HG02840 (cell line): ENCODE results near the gene ABL2.
"Not testable (repeated sequence)": the region's sequence is repeated elsewhere in the genome, so short reads cannot be mapped to it uniquely, and the experiment has no call there.

Experiments used
- ATAC-seq: cut with Tn5 transposase; IDR thresholded peaks from one replicate; pipeline ENCODE4 v1.9.1; 2021; ENCODE audit warnings: mild to moderate bottlenecking, moderate library complexity, moderate number of reproducible peaks; ENCODE audit not compliant: unreplicated experiment, low FRiP score

The ABL2 gene

GRCh38 chr1:179175011-179175841 is 54.3 kb downstream of the ABL2 start:
- no peak for ATAC-seq

DNA sequence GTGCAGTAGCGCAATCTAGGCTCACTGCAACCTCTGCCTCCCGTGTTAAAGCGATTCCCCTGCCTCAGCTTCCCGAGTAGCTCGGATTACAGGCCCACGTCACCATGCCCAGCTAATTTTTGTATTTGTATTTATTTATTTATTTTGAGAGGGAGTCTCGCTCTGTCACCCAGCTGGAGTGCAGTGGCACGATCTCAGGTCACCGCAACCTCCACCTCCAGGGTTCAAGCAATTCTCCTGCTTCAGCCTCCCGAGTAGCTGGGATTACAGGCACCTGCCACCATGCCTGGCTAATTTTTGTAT is 59.1 kb downstream of the ABL2 start:
- not testable (repeated sequence) for ATAC-seq

- ATAC-seq, result no peak
Measured at GRCh38 chr1:179169616-179170467, 59.6 kb downstream of the ABL2 start.

GRCh38 chr1:179168536-179168935 is 60.9 kb downstream of the ABL2 start:
- no peak for ATAC-seq

GRCh38 chr1:179167955-179168354 is 61.5 kb downstream of the ABL2 start:
- no peak for ATAC-seq

DNA sequence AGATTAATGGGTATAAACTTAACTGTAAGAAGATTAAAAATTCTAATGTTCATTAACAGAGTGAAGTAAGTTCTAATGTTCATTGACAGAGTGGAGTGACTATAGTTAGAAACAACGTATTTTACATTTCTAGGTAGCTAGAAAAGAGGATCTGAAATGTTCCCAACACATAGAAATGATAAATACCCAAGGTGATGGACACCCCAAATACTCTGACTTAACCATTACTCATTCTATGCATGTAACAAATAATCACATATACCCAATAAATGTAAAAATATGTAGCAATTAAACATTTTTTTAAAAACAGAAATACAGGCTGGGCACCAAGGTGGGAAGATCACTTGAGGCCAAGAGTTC is 62.1 kb downstream of the ABL2 start:
- no peak for ATAC-seq

- no peak for ATAC-seq
Measured at GRCh38 chr1:179166663-179167417, 62.6 kb downstream of the ABL2 start.

GRCh38 chr1:179164494-179164893 is 65.0 kb downstream of the ABL2 start:
- ATAC-seq, result no peak

DNA sequence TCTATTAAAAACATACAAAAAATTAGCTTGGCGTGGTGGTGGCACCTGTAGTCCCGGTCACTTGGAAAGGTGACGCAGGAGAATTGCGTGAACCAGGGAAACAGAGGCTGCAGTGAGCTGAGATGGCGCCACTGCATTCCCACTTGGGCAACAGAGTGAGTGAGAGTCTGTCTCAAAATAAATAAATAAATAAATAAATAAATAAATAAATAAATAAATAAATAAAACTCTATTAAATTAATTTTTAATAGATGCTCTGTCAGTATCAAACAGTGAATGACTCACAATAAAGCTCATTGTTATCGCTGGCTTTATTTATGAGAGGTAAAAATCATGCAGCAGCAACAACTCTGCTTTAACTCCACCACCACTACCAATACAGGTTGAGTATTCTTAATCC is 72.8 kb downstream of the ABL2 start:
- no peak for ATAC-seq

DNA sequence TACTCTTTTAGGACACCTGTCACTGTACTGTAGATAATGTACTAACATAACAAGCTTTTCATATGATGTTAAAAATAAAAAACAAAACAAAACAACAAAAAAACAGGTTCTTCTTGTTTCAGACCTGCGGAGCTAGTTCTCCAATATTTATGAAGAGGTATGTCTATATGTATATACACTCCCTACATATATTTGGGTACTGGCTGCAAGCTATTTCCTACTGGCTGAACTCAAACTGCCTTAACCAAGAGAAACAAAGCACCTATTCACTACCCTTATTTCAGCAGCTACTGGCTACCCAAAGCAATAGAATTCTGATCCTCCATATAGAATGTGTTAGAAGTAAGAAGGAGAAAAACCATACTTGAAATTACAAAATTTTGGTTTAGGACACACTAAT is 73.5 kb downstream of the ABL2 start:
- no peak for ATAC-seq

GRCh38 chr1:179155615-179156014 is 73.9 kb downstream of the ABL2 start:
- no peak for ATAC-seq

- ATAC-seq, result no peak
Measured at GRCh38 chr1:179154437-179154836, 75.0 kb downstream of the ABL2 start.

DNA sequence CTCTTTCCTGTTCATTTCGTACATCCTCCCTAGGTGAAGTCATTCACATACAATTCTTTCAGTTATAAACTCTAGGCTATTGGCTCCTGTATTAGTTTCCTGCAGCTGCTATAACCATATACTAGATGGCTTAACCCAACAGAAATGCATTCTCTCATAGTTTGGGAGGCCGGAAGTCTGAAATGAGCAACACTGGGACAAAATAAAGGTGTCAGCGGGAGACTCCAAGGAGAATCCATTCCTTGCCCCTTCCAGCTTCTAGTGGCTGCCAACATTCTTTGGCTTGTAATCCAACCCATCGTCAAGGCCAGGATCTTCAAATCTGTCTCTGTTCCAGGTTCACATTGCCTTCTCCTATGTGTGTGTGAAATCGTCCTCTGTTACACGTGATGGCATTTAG is 76.3 kb downstream of the ABL2 start:
- ATAC-seq, result no peak

GRCh38 chr1:179151908-179152682 is 77.4 kb downstream of the ABL2 start:
- ATAC-seq, result no peak

DNA sequence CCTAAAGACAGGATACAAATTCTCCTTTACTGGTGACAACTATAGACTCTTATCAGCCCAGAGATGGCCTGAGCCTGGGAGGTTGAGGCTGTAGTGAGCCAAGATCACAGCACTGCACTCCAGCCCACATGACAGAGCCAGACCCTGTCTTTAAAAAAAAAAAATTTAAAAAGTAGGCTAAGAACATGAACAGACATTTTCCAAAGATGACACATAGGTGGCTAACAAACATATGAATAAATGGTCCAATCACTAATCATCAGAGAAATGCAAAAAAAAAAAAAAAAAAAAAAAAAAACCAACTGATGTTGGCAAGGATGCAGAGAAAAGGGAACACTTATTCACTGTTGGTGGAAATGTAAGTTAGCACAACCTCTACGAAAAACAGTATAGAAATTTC is 82.6 kb downstream of the ABL2 start:
- ATAC-seq, result no peak

GRCh38 chr1:179146476-179146875 is 83.0 kb downstream of the ABL2 start:
- no peak for ATAC-seq

DNA sequence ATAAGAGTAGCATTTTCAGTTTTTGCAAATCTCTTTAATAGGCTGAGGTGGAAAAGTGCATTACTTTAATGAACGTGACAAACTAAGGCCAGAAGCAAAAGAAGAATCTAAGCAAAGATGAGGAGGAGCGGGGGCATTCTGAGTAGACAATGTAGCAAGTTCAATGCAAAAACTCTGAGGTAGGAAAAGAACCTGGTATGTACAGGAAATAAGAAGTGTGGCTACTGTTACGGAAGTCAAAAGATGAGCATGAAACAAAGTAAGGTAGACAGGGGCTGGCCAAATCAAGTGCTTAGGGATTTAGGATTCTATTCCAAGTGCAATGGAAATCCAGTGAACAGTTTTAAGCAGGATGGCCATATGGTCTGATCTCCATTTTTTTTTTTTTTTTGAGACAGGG is 84.0 kb downstream of the ABL2 start:
- no peak for ATAC-seq

DNA sequence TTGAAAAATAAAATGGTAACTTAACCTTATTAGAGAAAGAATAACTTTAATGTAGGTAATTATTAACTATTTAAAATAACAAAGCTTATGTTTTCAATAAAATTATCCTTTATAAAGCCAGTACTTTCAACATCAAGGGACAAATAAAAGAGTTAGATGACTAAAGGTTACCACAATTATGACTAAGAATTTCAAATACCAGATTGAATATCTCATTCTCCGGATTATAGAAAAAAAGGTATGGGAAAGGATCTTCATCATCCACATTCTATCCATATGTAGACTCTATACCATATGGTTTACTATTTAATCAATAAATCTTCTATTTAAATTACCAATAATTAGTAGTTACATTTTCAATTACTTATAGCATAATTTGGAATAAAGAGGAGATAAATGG is 84.9 kb downstream of the ABL2 start:
- no peak for ATAC-seq

DNA sequence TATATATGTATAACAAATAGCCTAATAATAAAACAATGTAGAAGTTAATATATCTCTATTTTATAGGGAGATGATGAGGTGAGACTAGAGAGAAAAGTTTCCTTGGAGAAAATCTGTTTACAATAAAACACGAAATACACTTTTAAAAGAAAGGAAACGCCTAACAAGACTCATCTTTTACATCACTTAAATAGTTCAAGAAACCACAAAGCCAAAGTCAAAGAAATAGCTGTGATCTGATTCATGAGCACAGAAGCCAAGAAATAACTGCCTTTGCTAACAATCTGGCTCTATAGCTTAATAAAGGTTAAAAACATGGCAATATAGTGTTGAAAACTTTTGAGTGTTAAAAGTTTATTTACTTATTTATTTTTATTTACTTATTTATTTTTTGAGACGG is 86.2 kb downstream of the ABL2 start:
- ATAC-seq, result no peak

GRCh38 chr1:179142889-179143299 is 86.6 kb downstream of the ABL2 start:
- ATAC-seq, result no peak
